SK-N-MC (cell line): ENCODE measurements around the gene CACNA2D4.

Source experiments
- EZH2 ChIP-seq: fragments of 200-600 bp; sonication (generic); IDR thresholded peaks from one replicate; pipeline ENCODE4 v1.6.1; 2017; ENCODE audit warnings: antibody characterized with exemption
- POLR2AphosphoS5 ChIP-seq: IDR thresholded peaks from 2 replicates; pipeline ENCODE4 v1.6.1; 2012; ENCODE audit warnings: mild to moderate bottlenecking, low read depth, low read length, borderline replicate concordance

- no peak for TF ChIP-seq EZH2
- TF ChIP-seq POLR2AphosphoS5, result no peak
Measured at GRCh38 chr12:1841586-1842182, 76.8 kb downstream of the CACNA2D4 start.
